SU-DHL-6 (cell line): ENCODE measurements around the gene MAGEC1.

Source experiments
- EZH2phosphoT487 ChIP-seq: fragments of 200-600 bp; sonication (generic), shearing (Covaris generic); conservative IDR thresholded peaks from 2 replicates; pipeline ENCODE4 v1.6.1; 2018; ENCODE audit warnings: mild to moderate bottlenecking, antibody characterized with exemption, low read length, moderate library complexity, mixed read lengths
- TF ChIP-seq, protein P1 (sequence below): fragments of 200-600 bp; sonication (generic); IDR thresholded peaks from one replicate; pipeline ENCODE4 v1.5.1; 2017; ENCODE audit warnings: antibody characterized with exemption, mild to moderate bottlenecking, low read length, moderate library complexity; ENCODE audit not compliant: insufficient read depth, poor library complexity, severe bottlenecking

DNA sequence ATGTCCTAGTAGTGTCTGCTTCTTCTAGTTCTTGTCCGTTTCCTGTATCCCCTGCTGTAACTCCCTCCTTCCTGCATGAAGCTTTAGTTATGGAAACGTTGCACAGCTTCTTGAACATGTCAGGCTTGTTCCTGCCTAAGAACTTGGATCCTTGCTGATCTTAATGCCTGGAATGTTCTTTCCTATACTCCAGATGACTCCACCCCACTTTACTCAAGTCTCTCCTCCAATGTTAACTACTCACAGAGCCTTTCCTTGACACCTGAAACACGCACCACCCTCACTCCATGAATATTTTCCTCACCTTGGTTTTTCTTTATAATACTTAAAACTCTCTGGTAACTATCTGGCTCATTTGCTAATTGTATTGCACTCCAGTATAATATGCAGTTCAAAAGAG, 46.2 kb upstream of the MAGEC1 start:
- TF ChIP-seq, protein P1, sequence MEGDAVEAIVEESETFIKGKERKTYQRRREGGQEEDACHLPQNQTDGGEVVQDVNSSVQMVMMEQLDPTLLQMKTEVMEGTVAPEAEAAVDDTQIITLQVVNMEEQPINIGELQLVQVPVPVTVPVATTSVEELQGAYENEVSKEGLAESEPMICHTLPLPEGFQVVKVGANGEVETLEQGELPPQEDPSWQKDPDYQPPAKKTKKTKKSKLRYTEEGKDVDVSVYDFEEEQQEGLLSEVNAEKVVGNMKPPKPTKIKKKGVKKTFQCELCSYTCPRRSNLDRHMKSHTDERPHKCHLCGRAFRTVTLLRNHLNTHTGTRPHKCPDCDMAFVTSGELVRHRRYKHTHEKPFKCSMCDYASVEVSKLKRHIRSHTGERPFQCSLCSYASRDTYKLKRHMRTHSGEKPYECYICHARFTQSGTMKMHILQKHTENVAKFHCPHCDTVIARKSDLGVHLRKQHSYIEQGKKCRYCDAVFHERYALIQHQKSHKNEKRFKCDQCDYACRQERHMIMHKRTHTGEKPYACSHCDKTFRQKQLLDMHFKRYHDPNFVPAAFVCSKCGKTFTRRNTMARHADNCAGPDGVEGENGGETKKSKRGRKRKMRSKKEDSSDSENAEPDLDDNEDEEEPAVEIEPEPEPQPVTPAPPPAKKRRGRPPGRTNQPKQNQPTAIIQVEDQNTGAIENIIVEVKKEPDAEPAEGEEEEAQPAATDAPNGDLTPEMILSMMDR, result no peak
- no peak for TF ChIP-seq EZH2phosphoT487
